HL-60/S4 (cell line): ENCODE results near the gene SMOC2.

Experiments used
- in situ Hi-C: fragments of 300-500 bp; cut with MboI; formaldehyde crosslinking; loops from 2 replicates; pipeline ENCODE4 v1.14.3; 2022; ENCODE audit warnings: low sequenced_read_pairs

SMOC2 gene

DNA sequence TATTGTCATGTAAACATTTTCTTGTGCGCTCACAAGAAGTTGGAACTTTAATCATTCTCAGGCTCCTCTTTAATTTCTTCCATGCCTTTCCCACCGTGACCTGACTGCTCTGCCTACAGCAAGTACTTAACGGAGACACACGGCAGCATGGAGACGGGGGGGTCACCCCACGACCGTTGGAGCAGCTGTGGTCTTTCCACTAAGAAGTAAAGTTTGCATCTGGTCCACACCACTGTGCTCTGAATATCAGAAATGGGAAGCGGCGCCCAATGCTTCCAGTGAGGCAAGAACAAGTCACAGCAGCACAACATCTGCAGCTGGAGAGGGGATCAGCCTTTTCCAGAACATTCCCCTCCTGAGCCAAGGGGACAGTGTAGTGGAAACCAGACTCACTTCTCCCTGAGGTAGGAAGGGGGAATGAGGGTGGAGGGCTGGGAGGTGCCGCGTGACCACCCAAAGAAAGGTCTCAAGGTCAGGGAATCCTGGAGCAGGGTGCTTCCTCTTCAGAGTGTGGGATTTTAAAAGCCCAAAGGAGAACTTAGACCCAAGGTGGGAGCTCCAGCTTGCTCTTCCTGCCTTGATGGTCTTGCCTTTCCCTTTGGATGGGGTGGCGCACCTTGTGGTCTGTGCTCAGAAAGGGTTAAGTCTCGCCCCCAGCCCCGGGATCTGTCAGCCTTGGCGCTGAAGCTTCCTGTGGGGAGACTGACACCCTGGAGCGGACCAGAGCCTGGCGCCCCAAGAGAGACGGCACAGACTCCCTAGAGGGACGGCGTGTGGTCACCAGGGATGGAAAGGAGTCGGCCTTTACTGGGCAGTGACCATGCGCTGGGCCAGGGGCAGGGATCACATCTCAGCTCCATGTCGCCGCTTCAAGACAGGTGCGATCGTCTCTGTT, 25.6 kb upstream of the SMOC2 start:
- in situ Hi-C loops, result no loop called here

DNA sequence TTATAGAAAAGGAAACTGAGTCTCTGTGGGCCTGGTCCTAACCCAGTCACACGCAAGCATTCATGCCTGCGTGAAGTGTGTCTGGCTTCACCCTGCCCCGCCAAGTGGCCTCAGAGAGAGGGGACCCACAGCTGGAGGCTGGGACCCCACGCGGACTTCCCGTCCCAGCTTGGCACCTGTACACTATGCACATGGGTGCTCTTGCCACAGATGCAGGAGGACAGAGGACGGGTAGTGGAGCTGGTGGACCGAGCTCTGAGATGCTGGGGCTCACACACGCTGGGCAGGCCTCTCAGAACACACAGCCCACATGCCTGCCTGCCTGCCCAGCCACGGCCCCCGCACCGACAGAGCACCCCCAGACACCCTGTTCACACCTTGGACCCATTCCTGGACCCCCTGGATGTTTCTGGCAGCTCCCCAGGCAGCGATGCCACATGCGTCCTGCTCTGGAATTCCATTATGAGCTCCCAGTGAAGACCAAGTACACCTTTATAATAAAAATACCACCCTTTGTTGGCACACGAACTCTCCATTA, 24.9 kb upstream of the SMOC2 start:
- in situ Hi-C loops, result no loop called here

GRCh38 chr6:168416531-168416930, 24.5 kb upstream of the SMOC2 start:
- in situ Hi-C loops, result no loop called here

- in situ Hi-C loops, result no loop called here
Observed at GRCh38 chr6:168417191-168417590, 23.8 kb upstream of the SMOC2 start.

- in situ Hi-C loops, result no loop called here
Observed at GRCh38 chr6:168417679-168418557, 23.1 kb upstream of the SMOC2 start.

DNA sequence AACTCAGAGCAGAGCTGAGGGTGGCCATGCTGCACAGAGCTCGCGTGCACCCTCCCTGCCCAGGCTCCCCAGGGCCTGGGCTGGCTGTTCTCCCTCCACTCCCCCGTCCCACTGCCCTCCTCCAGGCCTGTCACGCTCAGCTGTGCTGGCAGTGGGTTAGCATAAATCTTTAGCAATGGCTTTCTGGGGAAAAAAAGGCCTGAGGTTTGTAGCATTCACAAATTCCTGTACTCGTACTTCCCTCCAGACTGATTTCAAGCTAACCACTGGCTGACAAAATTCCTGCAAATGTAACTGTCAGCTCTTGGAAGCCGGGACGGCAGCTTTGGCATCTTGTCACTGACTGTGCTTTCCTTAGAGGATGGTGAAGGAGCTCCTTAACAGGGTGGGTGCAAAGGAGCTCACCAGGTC, 22.3 kb upstream of the SMOC2 start:
- in situ Hi-C loops, result no loop called here

- in situ Hi-C loops, result no loop called here
Observed at GRCh38 chr6:168419569-168419968, 21.4 kb upstream of the SMOC2 start.

DNA sequence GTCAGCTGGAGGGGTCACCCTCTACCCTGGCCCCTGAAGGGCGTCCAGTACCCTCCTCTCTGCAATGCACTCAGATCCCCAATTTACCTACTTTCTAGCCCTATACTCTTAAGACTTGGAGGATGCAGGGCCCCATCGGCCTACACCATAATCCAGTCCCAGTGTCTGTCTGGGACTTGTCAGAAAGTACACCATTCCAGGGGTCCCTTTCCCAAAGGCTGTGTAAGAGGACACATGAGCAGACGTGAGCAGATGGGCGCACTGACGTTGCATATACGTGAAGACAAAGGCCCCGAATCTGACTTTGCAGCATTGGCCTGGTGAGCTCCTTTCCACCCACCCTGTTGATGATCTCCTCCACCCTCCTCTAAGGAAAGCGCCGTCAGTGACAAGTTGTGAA, 20.9 kb upstream of the SMOC2 start:
- in situ Hi-C loops, result no loop called here

DNA sequence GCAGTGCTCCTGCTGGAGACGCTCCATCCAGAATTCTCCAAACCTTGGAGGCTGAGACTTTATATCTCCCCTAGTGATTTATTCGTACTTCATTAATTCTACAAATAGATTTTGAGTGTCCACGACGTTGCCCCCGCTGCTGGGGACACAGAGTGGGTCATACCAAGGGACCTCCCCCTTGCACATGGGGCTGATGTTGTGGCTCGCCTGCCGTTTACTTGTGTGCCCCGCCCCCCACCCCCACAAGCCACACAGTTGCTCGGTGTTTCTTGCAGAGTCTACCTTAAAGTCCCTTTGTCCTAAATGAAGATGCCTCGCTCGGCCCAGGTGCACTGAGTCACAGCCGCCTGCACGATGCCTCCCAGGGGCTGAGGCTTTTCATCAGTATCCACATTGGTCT, 20.3 kb upstream of the SMOC2 start:
- in situ Hi-C loops, result no loop called here

- in situ Hi-C loops, result no loop called here
Observed at GRCh38 chr6:168427184-168427583, 13.8 kb upstream of the SMOC2 start.

- in situ Hi-C loops, result no loop called here
Observed at GRCh38 chr6:168428052-168428826, 12.7 kb upstream of the SMOC2 start.

GRCh38 chr6:168428863-168429262, 12.1 kb upstream of the SMOC2 start:
- in situ Hi-C loops, result no loop called here

DNA sequence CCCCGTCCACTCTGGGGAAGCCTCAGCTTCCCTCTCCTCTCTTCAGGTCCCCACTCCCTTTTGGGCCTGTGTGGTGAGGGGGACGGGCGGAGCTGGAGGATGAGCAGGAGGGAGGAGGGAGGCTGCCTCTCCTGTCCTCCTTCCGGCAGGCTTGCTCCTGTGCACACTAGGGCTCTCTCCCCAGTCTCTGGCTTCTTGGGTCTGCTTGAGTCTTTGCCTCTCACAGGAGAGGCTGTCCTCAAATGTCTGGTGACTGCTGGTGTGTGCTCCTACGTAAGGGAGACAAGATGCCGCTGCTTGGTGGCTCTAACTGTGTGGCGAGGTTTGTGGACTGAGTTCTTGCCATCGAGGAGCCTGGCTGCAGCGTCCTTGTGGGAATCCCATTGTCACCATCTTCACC, 8.8 kb upstream of the SMOC2 start:
- in situ Hi-C loops, result no loop called here

- in situ Hi-C loops, result no loop called here
Observed at GRCh38 chr6:168433898-168434297, 7.1 kb upstream of the SMOC2 start.

DNA sequence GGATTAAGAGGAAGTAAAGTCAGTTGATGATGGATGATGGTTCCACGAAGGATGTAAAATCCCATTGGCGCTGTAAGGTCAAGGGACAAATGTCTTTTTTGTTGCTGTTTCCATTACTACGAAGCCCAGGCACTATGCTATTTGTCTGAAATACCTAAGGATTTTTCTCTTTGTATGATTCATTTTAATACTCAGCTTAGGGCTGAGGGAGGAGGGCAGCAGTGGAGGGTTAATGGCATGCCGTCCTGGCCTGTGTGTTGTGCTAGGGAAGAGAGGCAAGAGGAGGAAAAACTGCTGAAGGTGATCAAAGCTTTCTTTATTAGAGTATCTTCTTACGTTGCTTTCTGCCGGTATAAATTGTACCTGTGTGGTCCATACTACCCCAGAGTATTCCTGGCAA, 6.5 kb upstream of the SMOC2 start:
- in situ Hi-C loops, result no loop called here

GRCh38 chr6:168437751-168438150, 3.2 kb upstream of the SMOC2 start:
- in situ Hi-C loops, result no loop called here

DNA sequence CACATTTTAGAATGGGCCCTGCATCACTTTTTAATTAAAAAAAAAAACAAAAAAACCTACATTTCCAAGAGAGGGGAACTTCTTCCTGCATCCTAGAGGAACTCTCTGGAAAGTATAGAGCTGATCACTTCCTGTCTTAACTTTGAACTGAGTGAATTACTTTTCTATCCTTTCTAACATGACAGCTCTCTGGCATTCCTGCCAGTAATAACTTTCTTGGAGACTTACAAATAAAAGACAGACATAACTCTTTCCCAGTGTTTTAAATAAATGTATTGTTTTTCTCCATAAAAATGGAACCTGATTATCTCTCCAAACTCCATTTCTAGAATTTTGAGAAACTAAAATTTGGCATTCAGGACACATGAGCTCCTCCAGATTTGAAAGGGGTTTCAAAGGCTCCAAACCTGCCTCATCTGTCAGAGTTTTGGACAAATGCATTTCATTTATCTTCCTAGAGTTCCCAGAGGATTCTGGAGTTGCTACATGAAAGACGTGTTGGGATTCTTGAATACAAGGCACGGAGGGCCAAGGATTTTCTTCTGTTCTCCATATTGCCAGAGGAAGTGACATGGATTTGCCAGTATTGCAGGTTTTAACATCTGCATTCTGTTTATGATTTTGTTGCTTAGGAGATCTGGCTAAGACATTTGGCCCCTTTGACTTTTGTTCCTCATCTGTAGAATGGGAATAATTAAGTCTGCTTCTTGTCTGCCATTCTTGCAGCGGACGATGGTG, 2.0 kb upstream of the SMOC2 start:
- in situ Hi-C loops, result no loop called here

DNA sequence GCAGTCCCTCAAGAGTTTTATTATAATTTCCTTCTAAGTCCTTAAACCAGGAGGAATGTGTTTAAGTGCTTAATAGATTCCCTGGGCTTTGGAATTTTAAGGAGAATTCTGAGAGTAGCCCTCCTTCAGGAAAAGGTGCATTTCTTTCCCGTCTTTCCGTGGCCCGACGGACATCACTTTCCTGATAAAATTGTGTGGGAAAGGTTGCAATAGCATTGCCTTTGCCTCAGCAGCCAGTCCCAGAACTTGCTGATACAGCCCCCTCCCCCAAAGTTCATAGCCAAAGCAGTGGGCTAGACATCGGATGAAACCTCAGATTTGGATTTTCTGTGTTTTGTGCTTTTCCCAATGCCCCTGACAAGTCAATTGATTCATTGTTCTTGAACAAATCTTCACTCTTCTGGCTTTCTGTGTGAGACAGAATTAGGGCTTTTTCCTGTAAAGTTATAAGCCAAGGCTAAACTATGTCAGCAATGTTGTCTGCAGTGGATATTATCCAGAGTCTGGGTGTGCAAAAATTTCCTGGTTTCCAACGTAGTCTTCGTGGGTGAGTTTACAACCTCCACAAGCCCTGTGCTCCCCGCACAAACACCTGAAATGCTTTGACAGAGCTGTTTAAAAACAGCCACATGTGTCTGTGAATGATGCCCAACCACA, 1.1 kb upstream of the SMOC2 start:
- in situ Hi-C loops, result no loop called here
